ENCODE measurements around the gene CYP24A1. TPM values are rescaled to one million over a fixed set of nuclear protein-coding genes. Genes with fewer than 3 reads are reported as not detected.

Gene CYP24A1
- total and polyA plus RNA-seq, 2 of the 13 experiments (the other 11 are each of a cell fraction or from before 2014, with no cell fraction given) = 9.4 to 32.7 TPM

DNA sequence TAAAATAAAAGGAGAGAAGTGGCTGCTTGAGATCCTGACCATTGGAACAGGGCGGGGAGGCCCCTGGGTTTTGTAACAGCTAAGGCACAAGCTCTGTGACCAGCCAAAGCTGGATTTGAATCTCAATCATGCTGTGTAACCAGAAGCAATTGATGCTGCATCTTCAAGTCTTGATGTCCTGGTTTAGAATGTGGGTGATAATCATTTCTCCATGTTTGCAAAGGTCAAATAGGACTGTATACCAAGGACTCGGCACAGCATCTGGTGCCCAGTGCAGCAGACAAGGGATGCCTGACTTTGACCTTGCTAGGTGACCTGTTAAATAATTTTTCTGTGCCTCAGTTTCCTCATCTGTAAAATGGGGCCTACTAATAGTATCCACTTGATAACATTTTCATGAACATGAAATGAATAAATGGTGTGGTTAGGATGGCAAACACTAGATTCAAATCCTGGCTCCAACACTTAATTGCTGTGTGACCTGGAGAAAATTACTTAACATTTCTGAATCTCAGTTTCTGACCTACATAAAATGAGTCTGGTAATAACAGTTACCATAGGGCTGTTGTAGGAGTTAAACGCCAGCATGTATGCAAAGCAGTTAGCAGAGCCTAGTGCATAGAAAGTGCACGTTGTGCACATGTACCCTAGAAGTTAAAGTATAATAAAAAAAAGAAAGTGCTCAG, 57.1 kb downstream of the CYP24A1 start (continued):
- TF ChIP-seq, protein P1, sequence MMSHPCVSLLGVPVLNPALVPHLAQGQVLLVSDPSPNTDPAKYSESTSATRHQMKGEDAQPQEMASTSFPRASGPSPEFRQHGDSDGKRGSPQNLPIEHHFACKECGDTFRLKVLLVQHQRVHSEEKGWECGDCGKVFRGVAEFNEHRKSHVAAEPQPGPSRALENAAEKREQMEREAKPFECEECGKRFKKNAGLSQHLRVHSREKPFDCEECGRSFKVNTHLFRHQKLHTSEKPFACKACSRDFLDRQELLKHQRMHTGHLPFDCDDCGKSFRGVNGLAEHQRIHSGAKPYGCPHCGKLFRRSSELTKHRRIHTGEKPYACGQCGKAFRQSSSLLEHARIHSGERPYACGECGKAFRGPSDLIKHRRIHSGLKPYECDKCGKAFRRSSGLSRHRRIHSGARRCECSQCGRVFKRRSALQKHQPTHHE (CRISPR knock-in tag; IDR thresholded peaks at IDR 0.05; ENCODE audit: borderline replicate concordance) = no peak
- TF ChIP-seq DPF2 (CRISPR knock-in tag; IDR thresholded peaks at IDR 0.05; ENCODE audit: borderline replicate concordance, low read depth) (0 out of 2 replicates have a peak, but pooled peaks have one; percentile 2), ZSCAN20 (CRISPR knock-in tag; IDR thresholded peaks at IDR 0.05; ENCODE audit: borderline replicate concordance) (no peak), ZNF101 (CRISPR knock-in tag; IDR thresholded peaks at IDR 0.05; ENCODE audit: borderline replicate concordance, low read depth) (0 out of 2 replicates have a peak, but pooled peaks have one; percentile 9), NFE2L2 (IDR thresholded peaks at IDR 0.05; ENCODE audit: low read length) (0 out of 2 replicates have a peak, but pooled peaks have one; percentile 4), PPARG (CRISPR knock-in tag; conservative IDR thresholded peaks at IDR 0.05) (0 out of 2 replicates have a peak, but pooled peaks have one; percentile 15), RCOR2 (CRISPR knock-in tag; IDR thresholded peaks at IDR 0.05) (peak; percentile 44; the same call in 1 of the 2 replicates), ZNF567 (CRISPR knock-in tag; IDR thresholded peaks at IDR 0.05; ENCODE audit: borderline replicate concordance) (0 out of 2 replicates have a peak, but pooled peaks have one; percentile 82), NR2F6 (IDR thresholded peaks at IDR 0.05) (peak; percentile 10; the same call in 1 of the 2 replicates), NR2F6 (CRISPR knock-in tag; IDR thresholded peaks at IDR 0.05) (no peak), HMGA1 (CRISPR knock-in tag; conservative IDR thresholded peaks at IDR 0.05) (no peak), GFI1 (CRISPR knock-in tag; IDR thresholded peaks at IDR 0.05; ENCODE audit: borderline replicate concordance) (0 out of 2 replicates have a peak, but pooled peaks have one; percentile 5), EED (CRISPR knock-in tag; IDR thresholded peaks at IDR 0.05) (no peak), GZF1 (CRISPR knock-in tag; IDR thresholded peaks at IDR 0.05) (0 out of 2 replicates have a peak, but pooled peaks have one; percentile 35), ZFP36 (IDR thresholded peaks at IDR 0.05; ENCODE audit: borderline replicate concordance, low read depth, low read length, partially characterized antibody) (no peak), ZFP90 (CRISPR knock-in tag; IDR thresholded peaks at IDR 0.05; ENCODE audit: borderline replicate concordance) (peak; percentile 99), TGIF2 (CRISPR knock-in tag; IDR thresholded peaks at IDR 0.05) (peak; percentile 7; the same call in 1 of the 2 replicates), ZNF3 (CRISPR knock-in tag; IDR thresholded peaks at IDR 0.05) (0 out of 2 replicates have a peak, but pooled peaks have one; percentile 37), HES4 (CRISPR knock-in tag; IDR thresholded peaks at IDR 0.05; ENCODE audit: borderline replicate concordance) (no peak), ZNF331 (CRISPR knock-in tag; IDR thresholded peaks at IDR 0.05) (0 out of 2 replicates have a peak, but pooled peaks have one; percentile 4), ZNF629 (CRISPR knock-in tag; conservative IDR thresholded peaks at IDR 0.05) (peak; percentile 81)
- TF ChIP-seq, protein P2, sequence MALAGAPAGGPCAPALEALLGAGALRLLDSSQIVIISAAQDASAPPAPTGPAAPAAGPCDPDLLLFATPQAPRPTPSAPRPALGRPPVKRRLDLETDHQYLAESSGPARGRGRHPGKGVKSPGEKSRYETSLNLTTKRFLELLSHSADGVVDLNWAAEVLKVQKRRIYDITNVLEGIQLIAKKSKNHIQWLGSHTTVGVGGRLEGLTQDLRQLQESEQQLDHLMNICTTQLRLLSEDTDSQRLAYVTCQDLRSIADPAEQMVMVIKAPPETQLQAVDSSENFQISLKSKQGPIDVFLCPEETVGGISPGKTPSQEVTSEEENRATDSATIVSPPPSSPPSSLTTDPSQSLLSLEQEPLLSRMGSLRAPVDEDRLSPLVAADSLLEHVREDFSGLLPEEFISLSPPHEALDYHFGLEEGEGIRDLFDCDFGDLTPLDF (CRISPR knock-in tag; IDR thresholded peaks at IDR 0.05) = 0 out of 2 replicates have a peak, but pooled peaks have one; percentile 35
- TF ChIP-seq, protein P3, sequence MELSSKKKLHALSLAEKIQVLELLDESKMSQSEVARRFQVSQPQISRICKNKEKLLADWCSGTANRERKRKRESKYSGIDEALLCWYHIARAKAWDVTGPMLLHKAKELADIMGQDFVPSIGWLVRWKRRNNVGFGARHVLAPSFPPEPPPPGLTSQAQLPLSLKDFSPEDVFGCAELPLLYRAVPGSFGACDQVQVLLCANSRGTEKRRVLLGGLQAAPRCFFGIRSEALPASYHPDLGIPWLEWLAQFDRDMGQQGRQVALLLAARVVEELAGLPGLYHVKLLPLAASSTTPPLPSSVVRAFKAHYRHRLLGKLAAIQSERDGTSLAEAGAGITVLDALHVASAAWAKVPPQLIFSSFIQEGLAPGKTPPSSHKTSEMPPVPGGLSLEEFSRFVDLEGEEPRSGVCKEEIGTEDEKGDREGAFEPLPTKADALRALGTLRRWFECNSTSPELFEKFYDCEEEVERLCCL (CRISPR knock-in tag; IDR thresholded peaks at IDR 0.05; ENCODE audit: borderline replicate concordance) = 0 out of 2 replicates have a peak, but pooled peaks have one; percentile 72
